OCI-LY1 (cell line): ENCODE results near the gene RASA2.

Experiments
- H2AFZ ChIP-seq: fragments of 200-600 bp; sonication (generic), shearing (Covaris generic); 2 replicates; pipeline ENCODE4 v1.6.0; 2014; ENCODE audit warnings: antibody characterized with exemption, mild to moderate bottlenecking, low read length
- H3F3A ChIP-seq: fragments of 200-600 bp; sonication (generic), shearing (Covaris generic); 2 replicates; pipeline ENCODE4 v1.6.0; 2014; ENCODE audit warnings: mild to moderate bottlenecking, antibody characterized with exemption, low read length, moderate library complexity; ENCODE audit not compliant: insufficient read depth
- H3K27ac ChIP-seq: fragments of 200-600 bp; sonication (generic); 2 replicates; pipeline ENCODE4 v1.5.1; 2014; ENCODE audit warnings: low read length, mixed run types, mild to moderate bottlenecking, low read depth; ENCODE audit not compliant: poor library complexity, severe bottlenecking
- H3K27me3 ChIP-seq: fragments of 200-600 bp; sonication (generic); 2 replicates; pipeline ENCODE4 v1.6.0; 2014; ENCODE audit warnings: antibody characterized with exemption, mild to moderate bottlenecking, low read length, moderate library complexity; ENCODE audit not compliant: insufficient read depth
- H3K36me3 ChIP-seq: fragments of 200-600 bp; sonication (generic); 2 replicates; pipeline ENCODE4 v1.6.1; 2014; ENCODE audit warnings: mild to moderate bottlenecking, antibody characterized with exemption, low read length, moderate library complexity, mixed read lengths; ENCODE audit not compliant: insufficient read depth
- H3K4me1 ChIP-seq: fragments of 200-600 bp; sonication (generic); 2 replicates; pipeline ENCODE4 v1.5.1; 2014; ENCODE audit warnings: mild to moderate bottlenecking, low read length, moderate library complexity; ENCODE audit not compliant: insufficient read depth, severe bottlenecking
- H3K4me2 ChIP-seq: fragments of 200-600 bp; sonication (generic), shearing (Covaris generic); 2 replicates; pipeline ENCODE4 v1.6.1; 2014; ENCODE audit warnings: low read length
- H3K4me3 ChIP-seq: fragments of 200-600 bp; sonication (generic); 2 replicates; pipeline ENCODE4 v1.5.1; 2014; ENCODE audit warnings: low read length, low read depth, mild to moderate bottlenecking, mixed read lengths; ENCODE audit not compliant: poor library complexity, severe bottlenecking
- H3K79me2 ChIP-seq: fragments of 200-600 bp; shearing (Covaris generic); 2 replicates; pipeline ENCODE4 v1.6.1; 2016; ENCODE audit warnings: mixed run types, low read length, mixed read lengths; ENCODE audit not compliant: insufficient read depth
- H3K9ac ChIP-seq: fragments of 200-600 bp; sonication (generic), shearing (Covaris generic); 2 replicates; pipeline ENCODE4 v1.6.1; 2014; ENCODE audit warnings: mild to moderate bottlenecking, low read length, mixed read lengths
- H3K9me2 ChIP-seq: fragments of 200-600 bp; sonication (generic), shearing (Covaris generic); 2 replicates; pipeline ENCODE4 v1.6.1; 2014; ENCODE audit warnings: low read depth, mild to moderate bottlenecking, low read length, mixed read lengths
- H3K9me3 ChIP-seq: fragments of 200-600 bp; shearing (Covaris generic); 2 replicates; pipeline ENCODE4 v1.6.1; 2014; ENCODE audit warnings: low read length, mixed read lengths
- H4K20me1 ChIP-seq: fragments of 200-600 bp; sonication (generic), shearing (Covaris generic); 2 replicates; pipeline ENCODE4 v1.6.0; 2016; ENCODE audit warnings: mild to moderate bottlenecking, low read length; ENCODE audit not compliant: insufficient read depth
- CTCF ChIP-seq: fragments of 200-600 bp; sonication (generic), shearing (Covaris generic); IDR thresholded peaks from 2 replicates; pipeline ENCODE4 v1.5.1; 2017; ENCODE audit warnings: mild to moderate bottlenecking, antibody characterized with exemption, low read length, moderate library complexity, mixed read lengths
- EZH2 ChIP-seq: fragments of 200-600 bp; sonication (generic), shearing (Covaris generic); IDR thresholded peaks from 2 replicates; pipeline ENCODE4 v1.8.0; 2017; ENCODE audit warnings: borderline replicate concordance, mixed run types, mild to moderate bottlenecking, antibody characterized with exemption, low read length, moderate library complexity, mixed read lengths

The RASA2 gene

GRCh38 chr3:141521781-141522180 is 35.0 kb downstream of the RASA2 start:
- Histone ChIP-seq H3K27me3 (no peaks in the 10 kb centered on the region), H2AFZ (no peak overlapping the region), H3K4me2 (no peak overlapping the region), H3K79me2 (no peaks in the 10 kb centered on the region), H3F3A (no peaks in the 10 kb centered on the region), H3K27ac (no peak overlapping the region), H3K36me3 (peaks cover 33% of the 10 kb centered on the region), H4K20me1 (no peaks in the 10 kb centered on the region), H3K9me3 (peaks cover 1% of the 10 kb centered on the region; the same call in 1 of the 2 replicates), H3K9me2 (no peaks in the 10 kb centered on the region), H3K4me3 (no peak overlapping the region), H3K9ac (no peak overlapping the region), H3K4me1 (peaks cover 12% of the 10 kb centered on the region)
- TF ChIP-seq CTCF (no peak), EZH2 (no peak)

- Histone ChIP-seq H3K27ac (no peak overlapping the region), H4K20me1 (no peaks in the 10 kb centered on the region), H2AFZ (no peak overlapping the region), H3F3A (no peaks in the 10 kb centered on the region), H3K27me3 (no peaks in the 10 kb centered on the region), H3K9ac (no peak overlapping the region), H3K9me2 (no peaks in the 10 kb centered on the region), H3K4me2 (no peak overlapping the region), H3K79me2 (no peaks in the 10 kb centered on the region), H3K9me3 (no peaks in the 10 kb centered on the region), H3K36me3 (peaks cover 19% of the 10 kb centered on the region), H3K4me3 (no peak overlapping the region), H3K4me1 (peaks cover 16% of the 10 kb centered on the region)
- TF ChIP-seq EZH2, result no peak
- no peak for TF ChIP-seq CTCF
Observed at GRCh38 chr3:141523615-141524375, 37.0 kb downstream of the RASA2 start.

GRCh38 chr3:141524988-141525387 is 38.2 kb downstream of the RASA2 start:
- Histone ChIP-seq H4K20me1 (no peaks in the 10 kb centered on the region), H3K4me1 (peaks cover 22% of the 10 kb centered on the region), H3K4me2 (no peak overlapping the region), H3K9me2 (no peaks in the 10 kb centered on the region), H3K79me2 (no peaks in the 10 kb centered on the region), H3F3A (no peaks in the 10 kb centered on the region), H3K36me3 (peaks cover 15% of the 10 kb centered on the region; the same call in 1 of the 2 replicates), H2AFZ (no peak overlapping the region), H3K9ac (no peak overlapping the region), H3K4me3 (no peak overlapping the region), H3K27ac (no peak overlapping the region), H3K9me3 (no peaks in the 10 kb centered on the region), H3K27me3 (no peaks in the 10 kb centered on the region)
- TF ChIP-seq EZH2 (no peak), CTCF (no peak)
